Stimulated activated CD8-positive, alpha-beta memory T cell treated with anti-CD3 and anti-CD28 coated beads, Interleukin-7, amount 100 ng/mL, for 48 hours (primary cell): Measurements from ENCODE around the gene PLAAT3.
"Not testable (repeated sequence)": the region's sequence is repeated elsewhere in the genome, so short reads cannot be mapped to it uniquely, and the experiment has no call there.

ENCODE experiments used
- DNase-seq, 2 donors: peaks; one replicate each; pipeline ENCODE4 v3.0.0-alpha.2; 2020; ENCODE audit warnings: low read depth in 1 of 2; ENCODE audit errors: extremely low read depth in 1 of 2

Gene PLAAT3

GRCh38 chr11:63572026-63572688 is 42.1 kb downstream of the PLAAT3 start:
- DNase-seq, result no peak

DNA sequence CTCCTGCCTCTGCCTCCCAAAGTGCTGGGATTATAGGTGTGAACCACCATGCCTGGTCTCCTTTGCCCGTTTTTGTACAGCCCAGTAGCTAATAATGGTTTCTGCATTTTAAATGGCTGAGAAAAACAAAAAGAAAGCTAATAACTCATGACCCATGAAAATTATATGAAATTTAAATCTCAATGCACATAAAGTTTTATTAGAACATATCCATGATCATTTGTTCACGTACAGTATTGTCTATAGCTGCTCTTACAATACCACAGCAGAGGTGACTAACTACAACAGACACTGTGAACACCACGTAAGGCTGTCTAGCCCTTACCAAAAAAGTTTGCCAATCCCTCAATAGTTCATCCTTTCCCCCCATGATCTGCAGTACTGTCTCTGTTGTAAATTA is 44.7 kb downstream of the PLAAT3 start:
- DNase-seq, result no peak

- peak in 1 of 2 donors; percentile 68 for DNase-seq
These were observed 47.0 kb downstream of the PLAAT3 start for GRCh38 chr11:63567044-63567840.

GRCh38 chr11:63564784-63565350 is 49.4 kb downstream of the PLAAT3 start:
- no peak for DNase-seq

- DNase-seq, result peak in 1 of 2 donors; percentile 14
These were observed 50.0 kb downstream of the PLAAT3 start for GRCh38 chr11:63564056-63564774.

DNA sequence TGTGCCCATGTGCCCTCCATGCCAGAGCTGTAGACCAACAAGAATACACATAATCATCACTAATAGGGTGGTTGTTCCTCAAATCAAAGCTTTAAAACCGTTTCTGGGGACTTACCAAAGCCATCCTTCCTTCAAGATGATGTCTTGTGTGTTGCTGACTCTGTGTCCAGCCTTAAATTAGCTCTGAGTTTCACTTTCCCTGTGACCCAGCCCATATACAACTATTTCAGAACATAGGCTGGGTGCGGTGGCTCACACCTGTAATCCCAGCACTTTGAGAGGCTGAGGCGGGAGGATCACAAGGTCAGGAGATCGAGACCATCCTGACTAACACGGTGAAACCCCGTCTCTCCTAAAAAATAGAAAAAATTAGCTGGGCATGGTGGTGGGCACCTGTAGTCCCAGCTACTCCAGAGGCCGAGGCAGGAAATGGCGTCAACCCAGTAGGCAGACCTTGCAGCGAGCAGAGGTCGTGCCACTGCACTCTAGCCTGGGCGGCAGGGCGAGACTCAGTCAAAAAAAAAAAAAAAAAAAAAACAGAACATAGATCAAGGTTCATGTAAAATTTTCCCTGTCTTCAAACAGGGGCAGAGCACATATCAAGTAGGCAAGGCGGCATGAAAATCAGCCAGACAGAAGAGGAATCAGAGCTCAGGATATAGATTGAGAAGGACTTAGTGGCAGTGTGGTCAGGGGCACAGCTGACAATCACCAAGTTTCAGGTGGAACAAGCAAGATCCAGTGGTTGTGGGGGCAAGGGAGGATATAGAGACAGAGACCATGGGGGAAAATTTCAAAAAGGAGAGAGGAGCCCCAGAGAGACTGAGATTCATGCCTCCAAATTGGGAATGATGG is 50.8 kb downstream of the PLAAT3 start, which contains the start of gene PLAAT2:
Gene PLAAT2, minus strand, starts transcription at position 179 of the 855 bp plus-strand sequence. Its CDS starts 55 bp downstream, at position 124.
- no peak for DNase-seq

DNA sequence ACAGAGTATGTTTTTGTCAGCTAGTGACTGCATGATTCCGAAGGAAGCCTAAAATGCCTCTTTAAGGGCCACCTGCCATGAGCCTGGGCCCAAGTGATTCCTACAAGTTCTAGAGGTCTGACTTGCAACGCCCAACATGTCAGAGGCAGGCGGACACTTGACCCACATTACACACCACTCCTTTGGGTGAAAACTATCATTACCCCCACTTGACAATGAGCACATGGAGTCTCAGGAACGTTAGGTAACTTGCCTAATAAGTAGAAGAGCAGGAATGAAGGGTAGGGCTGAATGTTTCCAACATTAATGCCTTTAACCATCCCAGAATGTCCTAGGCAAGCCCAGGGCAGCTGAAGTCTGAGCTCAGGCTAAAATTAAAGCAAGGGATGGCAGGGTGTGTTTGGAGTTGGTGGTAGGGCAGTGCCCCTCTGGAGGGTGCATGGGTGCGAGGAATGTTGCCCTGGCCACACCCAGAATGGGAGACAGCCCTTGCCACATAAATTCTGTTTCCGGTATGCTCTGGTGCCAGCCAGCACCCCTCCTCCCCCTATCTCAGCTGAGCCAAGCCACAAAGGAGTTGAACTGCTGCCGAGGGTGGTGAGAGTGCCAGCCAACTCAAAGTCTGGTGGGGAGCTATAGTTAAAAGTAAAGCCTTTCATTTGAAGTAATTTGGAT is 53.6 kb downstream of the PLAAT3 start:
- no peak for DNase-seq

- DNase-seq, result no peak
These were observed 55.6 kb downstream of the PLAAT3 start for GRCh38 chr11:63558459-63559157.

DNA sequence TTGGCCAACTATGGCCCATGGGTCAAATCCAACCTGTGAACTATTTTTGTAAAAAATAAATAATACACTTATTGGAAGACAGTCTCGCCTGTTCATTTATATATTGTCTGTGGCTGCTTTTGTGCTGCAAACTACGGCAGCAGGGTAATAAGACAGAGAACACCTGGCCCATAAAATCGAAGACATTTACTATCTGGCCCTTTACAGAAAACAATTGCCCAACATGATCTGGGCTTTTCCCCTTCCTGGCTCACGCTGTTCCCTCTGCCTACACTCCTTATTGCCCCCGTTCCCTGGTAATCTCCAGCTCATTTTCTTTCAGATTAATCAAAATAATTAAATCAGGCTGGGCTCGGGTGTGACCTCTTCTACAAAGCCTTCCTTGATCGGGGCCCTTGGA is 56.7 kb downstream of the PLAAT3 start:
- DNase-seq, result no peak

- no peak for DNase-seq
These were observed 57.7 kb downstream of the PLAAT3 start for GRCh38 chr11:63556404-63557013.

DNA sequence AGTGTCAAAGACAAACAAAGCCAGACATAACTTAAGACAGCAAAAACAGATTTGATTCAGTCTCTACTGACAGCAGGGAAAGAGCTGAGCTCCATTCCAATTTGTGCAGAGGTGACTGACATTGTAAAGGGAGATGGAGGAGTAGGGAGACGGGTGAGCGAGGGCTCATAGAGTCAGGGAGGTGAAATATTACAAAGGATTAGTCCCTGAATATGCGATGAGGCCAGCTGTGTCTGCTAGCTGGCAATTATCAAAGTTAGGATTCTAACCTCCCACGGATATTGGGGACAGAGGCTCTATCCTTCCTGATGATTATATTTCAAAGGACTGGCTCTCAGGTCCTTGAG is 59.4 kb downstream of the PLAAT3 start:
- DNase-seq, result no peak

DNA sequence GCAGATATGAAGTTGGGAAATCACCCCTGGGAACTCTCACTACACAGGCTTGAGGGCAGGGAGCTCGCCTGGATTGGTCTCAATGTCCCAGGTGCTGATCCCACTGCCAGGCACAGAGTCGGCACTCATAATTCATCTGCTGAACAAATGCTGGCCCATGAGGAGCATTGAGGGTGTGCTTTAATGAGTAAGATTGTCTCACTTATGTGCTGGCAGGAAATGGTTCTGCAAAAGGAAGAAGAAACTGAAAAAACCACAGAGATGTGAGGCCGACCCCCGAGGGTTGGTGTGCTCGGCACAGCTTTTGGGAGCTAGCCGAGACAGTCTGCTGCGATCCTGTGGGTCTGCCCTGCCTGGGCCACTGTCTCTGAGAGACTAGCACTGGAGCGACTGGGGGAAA is 60.5 kb downstream of the PLAAT3 start:
- peak in 1 of 2 donors; percentile 63 for DNase-seq

DNA sequence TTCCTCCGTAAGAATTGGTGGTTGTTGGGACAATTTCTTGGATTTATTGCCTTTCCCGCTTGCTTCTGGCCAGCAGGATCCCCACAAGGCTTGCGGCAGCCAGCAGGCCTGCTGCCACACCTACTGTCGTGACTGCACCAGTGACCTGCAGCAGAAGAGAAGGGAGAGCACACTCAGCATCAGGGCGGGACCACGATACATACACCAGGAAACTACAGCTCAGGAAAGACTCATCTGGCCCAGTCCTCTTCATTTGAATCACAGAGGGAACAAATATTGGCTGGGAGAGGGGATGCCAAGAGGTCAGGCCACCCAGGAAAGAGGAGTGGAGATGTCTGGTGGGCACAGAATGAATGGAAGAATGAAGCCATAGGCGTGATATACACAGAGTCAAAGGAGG is 61.3 kb downstream of the PLAAT3 start:
- DNase-seq, result no peak

GRCh38 chr11:63551889-63552266 is 62.4 kb downstream of the PLAAT3 start:
- peak in 1 of 2 donors; percentile 29 for DNase-seq

DNA sequence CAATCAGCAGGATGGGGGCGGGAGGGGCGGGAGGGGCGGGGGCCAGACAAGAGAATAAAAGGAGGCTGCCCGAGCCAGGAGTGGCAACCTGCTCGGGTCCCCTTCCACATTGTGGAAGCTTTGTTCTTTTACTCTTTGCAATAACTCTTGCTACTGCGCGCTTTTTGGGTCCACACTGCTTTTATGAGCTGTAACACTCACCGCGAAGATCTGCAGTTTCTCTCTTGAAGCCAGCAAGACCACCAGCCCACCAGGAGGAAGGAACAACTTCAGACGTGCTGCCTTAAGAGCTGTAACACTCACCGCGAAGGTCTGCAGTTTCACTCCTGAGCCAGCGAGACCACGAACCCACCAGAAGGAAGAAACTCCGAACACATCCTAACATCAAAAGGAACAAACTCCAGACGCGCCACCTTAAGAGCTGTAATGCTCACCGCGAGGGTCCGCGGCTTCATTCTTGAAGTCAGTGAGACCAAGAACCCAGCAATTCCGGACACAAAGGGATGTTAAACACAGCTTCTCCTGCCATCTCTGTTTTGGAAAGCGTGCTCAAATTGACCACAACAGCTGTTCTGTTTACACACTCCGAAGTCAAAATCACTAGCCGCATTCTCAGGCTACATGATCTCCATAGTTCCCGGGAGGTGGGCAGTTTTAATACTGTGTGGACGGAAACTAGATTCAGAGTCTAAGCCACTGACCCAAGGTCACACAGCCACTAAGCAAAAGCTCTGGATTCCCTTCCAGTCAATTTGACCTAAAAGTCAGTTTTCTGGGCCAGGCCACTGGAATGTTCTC is 62.9 kb downstream of the PLAAT3 start:
- peak in 1 of 2 donors; percentile 28 for DNase-seq

DNA sequence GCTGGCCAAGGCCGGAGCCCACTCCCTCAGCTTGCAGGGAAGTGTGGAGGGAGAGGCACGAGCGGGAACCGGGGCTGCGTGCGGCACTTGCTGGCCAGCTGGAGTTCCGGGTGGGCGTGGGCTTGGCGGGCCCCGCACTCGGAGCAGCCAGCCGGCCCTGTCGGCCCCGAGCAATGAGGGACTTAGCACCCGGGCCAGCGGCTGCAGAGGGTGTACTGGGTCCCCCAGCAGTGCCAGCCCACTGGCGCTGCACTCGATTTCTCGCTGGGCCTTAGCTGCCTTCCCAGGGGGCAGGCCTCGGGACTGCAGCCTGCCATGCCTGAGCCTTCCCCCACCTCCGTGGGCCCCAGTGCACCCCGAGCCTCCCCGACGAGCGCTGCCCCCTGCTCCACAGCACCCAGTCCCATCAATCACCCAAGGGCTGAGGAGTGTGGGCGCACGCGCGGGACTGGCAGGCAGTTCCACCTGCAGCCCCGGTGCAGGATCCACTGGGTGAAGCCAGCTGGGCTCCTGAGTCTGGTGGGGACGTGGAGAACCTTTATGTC is 64.0 kb downstream of the PLAAT3 start:
- not testable (repeated sequence) for DNase-seq

- DNase-seq, result no peak
These were observed 64.8 kb downstream of the PLAAT3 start for GRCh38 chr11:63549411-63549810.

GRCh38 chr11:63548178-63548577 is 66.1 kb downstream of the PLAAT3 start:
- no peak for DNase-seq
